GM21529 (cell line): ENCODE data around the gene QRICH2.
"Not testable (repeated sequence)": the region's sequence is repeated elsewhere in the genome, so short reads cannot be mapped to it uniquely, and the experiment has no call there.

Experiments used
- ATAC-seq: cut with Tn5 transposase; IDR thresholded peaks from one replicate; pipeline ENCODE4 v1.9.1; 2021; ENCODE audit not compliant: unreplicated experiment

Gene QRICH2

DNA sequence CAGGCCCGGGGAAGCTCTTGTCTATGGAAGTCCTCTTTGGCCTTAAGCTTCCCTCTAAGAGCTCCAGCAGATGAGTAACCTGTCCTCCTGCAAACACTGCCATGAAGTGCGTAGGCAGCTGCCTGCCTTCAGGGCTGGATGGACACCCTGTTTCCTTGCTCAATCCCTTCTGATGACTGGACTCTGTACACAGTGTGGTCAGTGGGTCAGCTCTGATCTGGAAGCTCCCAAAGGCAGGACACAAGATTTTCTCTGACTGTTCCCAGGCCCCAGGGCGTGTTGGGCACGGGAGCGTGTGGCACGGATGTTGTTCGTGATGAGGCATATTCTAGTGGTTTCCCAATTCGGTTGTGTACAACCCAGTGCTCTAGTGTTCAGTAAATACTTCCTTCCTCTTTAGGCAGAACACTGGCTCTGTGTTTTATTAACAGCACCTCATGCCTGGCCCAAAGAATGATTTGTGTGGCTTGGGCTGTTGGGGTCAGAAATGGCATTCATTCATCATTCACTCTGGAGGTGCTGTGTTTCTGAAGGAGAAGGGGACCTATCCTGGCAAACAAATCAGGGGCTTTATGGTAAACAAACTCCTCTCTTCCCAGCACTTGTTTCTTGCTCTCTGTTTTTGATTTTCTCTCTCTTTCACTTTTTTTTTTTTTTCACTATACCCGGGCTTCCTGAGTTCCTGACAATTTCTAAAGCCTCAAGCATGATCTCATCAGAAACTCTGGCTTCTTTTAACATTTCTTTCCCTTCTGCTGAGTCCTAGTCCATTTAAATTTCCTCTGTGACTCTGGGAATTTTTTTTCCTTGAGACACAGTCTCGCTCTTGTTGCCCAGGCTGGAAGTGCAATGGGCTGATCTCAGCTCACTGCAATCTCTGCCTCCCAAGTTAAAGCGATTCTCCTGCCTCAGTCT, 55.8 kb downstream of the QRICH2 start:
- ATAC-seq: peak; percentile 75

DNA sequence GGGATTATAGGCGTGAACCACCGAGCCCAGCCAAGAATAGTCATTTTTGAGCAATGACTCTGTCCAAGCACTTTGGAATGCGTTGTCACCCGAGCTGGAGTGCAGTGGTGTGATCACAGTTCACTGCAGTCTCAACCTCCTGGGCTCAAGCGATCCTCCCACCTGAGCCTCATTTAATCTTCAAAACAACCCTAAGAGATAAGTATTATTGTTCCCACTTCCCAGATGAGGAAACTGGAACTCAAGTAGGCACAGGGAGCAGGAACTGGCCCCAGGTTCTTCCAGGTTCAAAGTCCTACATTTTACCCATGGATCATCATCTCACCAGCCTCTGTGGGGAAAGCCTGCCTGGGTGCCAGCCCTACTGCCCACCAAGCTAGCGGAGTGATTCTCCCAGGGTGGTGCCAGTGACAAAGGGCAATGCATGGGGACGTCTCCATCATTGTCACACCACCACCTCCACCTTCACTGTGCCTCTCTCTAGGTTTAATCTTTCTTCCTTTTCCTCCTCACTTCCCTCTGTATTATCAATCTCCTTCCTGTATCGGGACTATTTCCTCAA, 56.5 kb downstream of the QRICH2 start:
- ATAC-seq: no peak

DNA sequence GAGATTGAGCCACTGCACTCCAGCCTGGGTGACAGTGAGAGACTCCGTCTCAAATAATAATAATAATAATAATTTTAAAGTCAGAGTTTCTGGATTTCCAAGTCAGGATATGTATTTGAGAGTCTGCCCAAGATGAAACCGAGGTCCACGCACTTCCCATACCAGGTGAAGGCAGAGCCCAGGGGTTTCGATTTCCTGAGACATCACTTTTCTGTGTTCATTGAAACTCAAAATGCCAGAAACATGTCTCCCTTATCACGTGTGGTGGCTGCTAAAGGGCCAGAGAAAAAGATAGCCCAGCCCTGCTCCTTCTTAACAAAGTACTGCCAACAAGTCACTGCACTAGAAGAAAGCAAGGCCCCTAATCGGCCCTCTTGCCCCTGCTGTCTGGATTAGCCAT, 57.9 kb downstream of the QRICH2 start:
- ATAC-seq: no peak

DNA sequence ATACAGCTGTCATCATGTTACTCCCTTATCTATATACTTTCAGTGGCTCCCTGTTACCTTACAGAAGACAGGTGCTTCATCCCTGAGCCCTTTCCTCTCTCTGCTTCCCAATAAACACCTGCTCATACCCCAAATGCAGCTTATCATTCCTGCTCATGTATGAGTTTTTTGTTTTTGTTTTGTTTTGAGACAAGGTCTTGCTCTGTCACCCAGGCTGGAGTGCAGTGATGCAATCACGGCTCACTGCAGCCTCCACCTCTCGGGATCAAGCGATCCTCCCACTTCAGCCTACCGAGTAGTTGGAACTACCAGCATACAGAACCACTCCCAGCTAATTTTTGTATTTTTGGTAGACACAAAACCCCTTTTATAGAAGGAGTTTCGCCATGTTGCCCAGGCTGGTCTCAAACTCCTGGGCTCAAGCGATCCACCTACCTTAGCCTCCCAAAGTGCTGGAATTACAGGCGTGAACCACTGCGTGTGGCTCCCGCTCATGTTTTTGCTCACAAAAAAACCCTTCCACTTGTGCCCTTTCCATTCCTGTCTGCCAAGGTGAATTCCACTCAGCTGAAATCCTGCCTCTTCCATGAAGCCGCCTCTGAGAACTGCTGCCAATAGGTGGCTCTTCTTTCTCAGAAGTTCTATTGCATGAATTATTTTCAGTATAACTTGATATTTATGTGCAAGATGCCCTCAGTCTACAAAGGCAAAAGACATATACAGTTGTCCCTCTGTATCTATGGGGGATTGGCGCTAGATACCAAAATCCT, 59.9 kb downstream of the QRICH2 start:
- no peak for ATAC-seq

GRCh38 chr17:76247304-76247703, 60.8 kb downstream of the QRICH2 start:
- ATAC-seq: no peak

GRCh38 chr17:76246080-76247066, 61.7 kb downstream of the QRICH2 start:
- ATAC-seq: peak; percentile 97

DNA sequence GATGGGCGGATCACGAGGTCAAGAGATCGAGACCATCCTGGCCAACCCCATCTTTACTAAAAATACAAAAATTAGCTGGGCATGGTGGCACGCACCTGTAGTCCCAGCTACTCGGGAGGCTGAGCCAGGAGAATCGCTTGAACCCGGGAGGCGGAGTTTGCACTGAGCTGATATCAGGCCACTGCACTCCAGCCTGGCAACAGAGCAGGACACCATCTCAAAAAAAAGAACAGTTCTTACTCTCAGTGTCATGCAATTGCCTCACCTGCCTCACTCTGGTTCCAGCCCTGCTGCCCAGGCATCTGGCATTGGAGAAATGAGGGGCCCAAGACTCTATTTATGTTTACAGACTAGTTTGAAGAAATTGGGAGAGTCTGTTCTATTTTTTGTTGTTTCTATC, 63.4 kb downstream of the QRICH2 start:
- not testable (repeated sequence) for ATAC-seq

- ATAC-seq: no peak
Measured at GRCh38 chr17:76243826-76244679, 64.0 kb downstream of the QRICH2 start.

DNA sequence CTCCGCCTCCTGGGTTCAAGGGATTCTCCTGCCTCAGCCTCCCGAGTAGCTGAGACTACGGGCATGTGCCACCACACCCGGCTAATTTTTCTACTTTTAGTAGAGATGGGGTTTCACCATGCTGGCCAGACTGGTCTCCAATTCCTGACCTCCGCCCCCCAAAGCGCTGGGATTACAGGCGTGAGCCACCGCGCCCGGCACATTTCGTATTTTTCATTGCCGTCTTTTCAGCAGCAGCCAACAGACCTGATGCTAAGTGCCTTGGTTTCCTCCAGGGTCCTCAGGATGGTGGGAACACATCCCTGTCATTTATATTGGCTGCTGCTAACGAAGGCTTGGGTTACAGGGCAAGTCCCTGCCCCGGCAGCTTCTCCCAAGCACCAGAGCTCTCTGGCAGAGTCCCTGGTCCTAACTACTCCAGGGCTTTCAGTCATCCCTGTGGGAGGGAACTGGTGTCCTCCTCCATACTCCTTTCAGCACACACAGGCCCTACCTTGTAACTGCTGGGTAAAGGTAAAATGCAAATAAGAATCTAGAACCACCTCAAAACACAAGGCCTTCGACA, 66.3 kb downstream of the QRICH2 start:
- no peak for ATAC-seq

- ATAC-seq: no peak
Measured at GRCh38 chr17:76241204-76241538, 66.9 kb downstream of the QRICH2 start.

GRCh38 chr17:76240461-76241203, 67.4 kb downstream of the QRICH2 start, which contains the start of gene RNF157:
TSS of gene RNF157 (minus strand) at chr17:76240493. CDS start at chr17:76240240, 253 bp downstream.
- peak; percentile 66 for ATAC-seq

- no peak for ATAC-seq
Measured at GRCh38 chr17:76239538-76240274, 68.4 kb downstream of the QRICH2 start.

DNA sequence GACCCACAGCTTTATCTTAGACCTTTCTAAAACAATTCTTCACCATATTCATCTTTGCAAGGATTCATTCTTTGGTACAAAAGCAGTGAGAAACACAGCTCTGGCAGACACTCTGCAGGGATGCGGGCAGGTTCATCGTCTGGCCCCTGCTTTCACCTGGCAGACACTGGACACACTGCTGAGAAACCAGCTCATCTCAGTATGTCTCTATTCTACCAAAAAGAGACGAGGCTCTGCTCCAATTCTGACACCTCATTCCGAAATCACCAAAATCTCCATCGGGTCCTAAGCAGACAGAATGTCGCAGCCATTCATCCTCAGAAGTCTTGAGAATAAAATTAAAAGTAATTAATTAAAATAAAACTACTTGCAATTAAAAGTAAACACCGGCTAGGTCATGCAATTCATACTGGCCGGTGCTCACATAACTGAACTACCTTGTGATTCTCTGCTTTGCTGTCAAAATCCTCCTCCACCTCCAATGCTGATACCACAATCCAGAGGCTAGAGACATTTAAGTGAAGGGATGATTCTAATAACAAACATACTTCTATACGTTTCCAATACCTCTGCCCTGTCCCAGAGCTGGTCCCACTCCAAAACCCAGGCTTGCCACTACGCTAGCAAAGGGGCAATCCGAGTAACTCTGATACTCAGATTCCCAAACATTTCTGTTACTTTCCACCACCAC, 69.1 kb downstream of the QRICH2 start:
- no peak for ATAC-seq

- ATAC-seq: no peak
Measured at GRCh38 chr17:76237859-76238313, 70.2 kb downstream of the QRICH2 start.

DNA sequence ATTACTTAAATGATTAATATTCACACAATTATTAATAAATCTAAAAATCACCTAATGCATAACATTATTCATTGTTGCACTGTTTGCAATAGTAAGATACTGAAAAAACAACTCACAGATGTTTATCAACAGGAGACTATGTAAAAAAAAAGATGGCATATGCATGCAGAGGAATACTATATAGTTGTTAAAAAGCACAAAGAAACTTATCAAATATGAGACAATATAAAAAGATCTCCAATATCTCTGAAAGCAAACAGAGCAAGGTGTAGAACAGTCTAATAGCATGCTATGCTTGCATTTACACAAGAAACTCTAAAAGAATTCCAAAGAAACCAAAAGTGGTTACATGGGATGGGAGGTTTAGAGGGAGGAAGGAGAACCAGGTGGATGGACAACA, 71.5 kb downstream of the QRICH2 start:
- ATAC-seq: no peak

- ATAC-seq: no peak
Measured at GRCh38 chr17:76235883-76236282, 72.2 kb downstream of the QRICH2 start.

GRCh38 chr17:76234354-76234679, 73.8 kb downstream of the QRICH2 start:
- ATAC-seq: no peak
